Keratinocyte (primary cell): ENCODE measurements around the gene RANGRF. TPM values are rescaled to one million over a fixed set of nuclear protein-coding genes. Genes with fewer than 3 reads are reported as not detected.

ENCODE experiments used
- DNase-seq: peaks from one replicate; pipeline ENCODE4 v3.0.0-alpha.2; 2011; ENCODE audit warnings: low read depth, missing footprints, low spot score
- FAIRE-seq: peaks from 2 replicates; lab custom pipeline; 2011; peaks lifted over from hg19 to GRCh38; lab: Jason Lieb, UNC
- H2AFZ ChIP-seq: 2 replicates; pipeline ENCODE4 v1.6.0; 2012; ENCODE audit warnings: low read length, control low read depth, inconsistent platforms; ENCODE audit not compliant: control insufficient read depth
- H3K27ac ChIP-seq: 2 replicates; pipeline ENCODE4 v1.5.1; 2011; ENCODE audit warnings: low read length; ENCODE audit not compliant: control insufficient read depth, insufficient read depth
- H3K27me3 ChIP-seq: 3 replicates; pipeline ENCODE4 v1.6.0; 2011; ENCODE audit warnings: low read length; ENCODE audit not compliant: control insufficient read depth, insufficient read depth; ENCODE audit errors: extremely low read depth
- H3K36me3 ChIP-seq, 2 experiments: 2 replicates in 1 of 2; 3 replicates in 1 of 2; pipeline ENCODE4 v1.5.1; 2011; ENCODE audit warnings: low read length in 2 of 2, mild to moderate bottlenecking in 1 of 2; ENCODE audit not compliant: control insufficient read depth in 2 of 2, insufficient read depth in 2 of 2; ENCODE audit errors: extremely low read depth in 1 of 2
- H3K4me1 ChIP-seq: 3 replicates; pipeline ENCODE4 v1.5.1; 2011; ENCODE audit warnings: low read length; ENCODE audit not compliant: control insufficient read depth, insufficient read depth; ENCODE audit errors: extremely low read depth
- H3K4me2 ChIP-seq: 3 replicates; pipeline ENCODE4 v1.6.0; 2011; ENCODE audit warnings: low read depth, low read length; ENCODE audit not compliant: control insufficient read depth, insufficient read depth; ENCODE audit errors: extremely low read depth
- H3K4me3 ChIP-seq, 3 experiments: fragments of 200-600 bp in 1 of 3; sonication (generic) in 1 of 3; 2 replicates in 2 of 3; 3 replicates in 1 of 3; pipeline ENCODE4 v1.5.1; 2011 to 2016; ENCODE audit warnings: low read length in 3 of 3, mild to moderate bottlenecking in 3 of 3, control low read depth in 2 of 3, inconsistent platforms in 1 of 3, low read depth in 1 of 3, mixed read lengths in 1 of 3, mixed run types in 1 of 3, moderate library complexity in 1 of 3; ENCODE audit not compliant: control insufficient read depth in 2 of 3, insufficient read depth in 2 of 3; ENCODE audit errors: extremely low read depth in 1 of 3
- H3K79me2 ChIP-seq: 2 replicates; pipeline ENCODE4 v1.6.0; 2012; ENCODE audit warnings: low read length; ENCODE audit not compliant: control insufficient read depth, insufficient read depth
- H3K9ac ChIP-seq: 3 replicates; pipeline ENCODE4 v1.6.0; 2011; ENCODE audit warnings: low read length; ENCODE audit not compliant: control insufficient read depth, insufficient read depth; ENCODE audit errors: extremely low read depth
- H3K9me1 ChIP-seq: 3 replicates; pipeline ENCODE4 v1.6.0; 2011; ENCODE audit warnings: low read length; ENCODE audit not compliant: control insufficient read depth, insufficient read depth; ENCODE audit errors: extremely low read depth
- H3K9me3 ChIP-seq: 2 replicates; pipeline ENCODE4 v1.5.1; 2012; ENCODE audit warnings: low read depth, low read length; ENCODE audit not compliant: control insufficient read depth
- H4K20me1 ChIP-seq: 3 replicates; pipeline ENCODE4 v1.6.0; 2011; ENCODE audit warnings: low read length; ENCODE audit not compliant: control insufficient read depth, insufficient read depth; ENCODE audit errors: extremely low read depth
- CTCF ChIP-seq, 3 experiments: IDR thresholded peaks in 1 of 3; conservative IDR thresholded peaks in 1 of 3; optimal IDR thresholded peaks in 1 of 3; 2 replicates in 2 of 3; 3 replicates in 1 of 3; pipeline versions ENCODE3 to v1.5.1; 2011; ENCODE audit warnings: low read length in 3 of 3, mild to moderate bottlenecking in 3 of 3, moderate library complexity in 2 of 3, control low read depth in 1 of 3, inconsistent platforms in 1 of 3; ENCODE audit not compliant: insufficient read depth in 2 of 3; ENCODE audit errors: extremely low read depth in 1 of 3
- EZH2 ChIP-seq: IDR thresholded peaks from one replicate; pipeline ENCODE4 v1.6.1; 2012; ENCODE audit warnings: inconsistent platforms, mild to moderate bottlenecking, low read length, moderate library complexity
- dilution Hi-C: fragments of 300-500 bp; cut with MboI; formaldehyde crosslinking; loops from one replicate; pipeline ENCODE4 v1.7.0; 2020; ENCODE audit warnings: low sequenced_read_pairs; ENCODE audit not compliant: extremely low pct_ligation_motif_present
- polyA plus RNA-seq, 5 experiments: library from polyadenylated mRNA; depleted of rRNA in 3 of 5; stranded (reverse) in 3 of 5; stranded (forward) in 1 of 5; unstranded in 1 of 5; fragments of >200 nt; gene quantifications; 1 replicate in 1 of 5; 2 replicates in 3 of 5; 3 replicates in 1 of 5; pipeline versions ENCODE4 v1.2.1 to v1.2.3, GENCODE V29; 2011 to 2012; ENCODE audit warnings: missing spikeins in 2 of 5, low read depth in 1 of 5, low replicate concordance in 1 of 5

Gene RANGRF
- polyA plus RNA-seq, 1 donor (not counting 4 experiments of a cell fraction or from before 2014, with no cell fraction given) = 24.4 TPM

DNA sequence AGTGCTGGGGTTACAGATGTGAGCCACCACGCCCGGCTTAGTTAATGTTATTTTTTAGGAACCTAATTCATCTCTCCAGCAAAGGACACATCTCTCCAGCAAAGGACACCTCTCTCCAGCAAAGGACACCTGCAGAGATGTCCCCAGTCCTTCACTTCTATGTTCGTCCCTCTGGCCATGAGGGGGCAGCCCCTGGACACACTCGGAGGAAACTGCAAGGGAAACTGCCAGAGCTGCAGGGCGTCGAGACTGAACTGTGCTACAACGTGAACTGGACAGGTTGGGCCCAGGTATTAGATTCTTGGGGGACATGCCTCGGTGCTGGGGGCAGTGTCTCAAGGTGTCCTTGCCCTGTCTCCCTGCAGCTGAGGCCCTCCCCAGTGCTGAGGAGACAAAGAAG lies 34.7 kb upstream of the RANGRF start:
- no peak overlapping the region for H3K27ac ChIP-seq
- H3K36me3 ChIP-seq = peaks cover 23 to 26% of the 10 kb centered on the region in 2 experiments
- DNase-seq (no peak), FAIRE-seq (no peak)
- no peaks in the 10 kb centered on the region for H4K20me1 ChIP-seq
- peaks cover 9% of the 10 kb centered on the region for H3K4me1 ChIP-seq
- dilution Hi-C loops = no loop called here
- H3K9ac ChIP-seq = no peak overlapping the region
- TF ChIP-seq CTCF (optimal IDR thresholded peaks at IDR 0.05 in 1 of 3, IDR thresholded peaks at IDR 0.05 in 1 of 3, conservative IDR thresholded peaks at IDR 0.05 in 1 of 3; ENCODE audit: extremely low read depth in 1 of 3, insufficient read depth in 2 of 3, low read length in 3 of 3) (peak in 1 of 3 experiments; percentile 8), EZH2 (no peak)
- no peak overlapping the region for H3K4me3 ChIP-seq
- H3K27me3 ChIP-seq = no peaks in the 10 kb centered on the region
- H3K9me1 ChIP-seq = no peaks in the 10 kb centered on the region
- H3K4me2 ChIP-seq = no peak overlapping the region
- no peak overlapping the region for H2AFZ ChIP-seq
- H3K9me3 ChIP-seq = no peaks in the 10 kb centered on the region
- H3K79me2 ChIP-seq = peaks cover 34% of the 10 kb centered on the region

GRCh38 chr17:8254881-8255280 lies 33.6 kb upstream of the RANGRF start:
- dilution Hi-C loops = no loop called here

More at GRCh38 chr17:8254881-8255280, 33.6 kb upstream of the RANGRF start:
- H3K4me1 ChIP-seq = peaks cover 8% of the 10 kb centered on the region
- peaks cover 23 to 26% of the 10 kb centered on the region in 2 experiments for H3K36me3 ChIP-seq
- no peaks in the 10 kb centered on the region for H3K27me3 ChIP-seq
- H3K79me2 ChIP-seq = peaks cover 27% of the 10 kb centered on the region
- H3K27ac ChIP-seq = no peak overlapping the region
- no peak overlapping the region for H3K9ac ChIP-seq
- no peak for FAIRE-seq
- TF ChIP-seq CTCF (optimal IDR thresholded peaks at IDR 0.05 in 1 of 3, IDR thresholded peaks at IDR 0.05 in 1 of 3, conservative IDR thresholded peaks at IDR 0.05 in 1 of 3; ENCODE audit: extremely low read depth in 1 of 3, insufficient read depth in 2 of 3, low read length in 3 of 3) (no peak), EZH2 (no peak)
- H3K9me3 ChIP-seq = no peaks in the 10 kb centered on the region
- DNase-seq = no peak
- no peak overlapping the region for H3K4me3 ChIP-seq
- H3K9me1 ChIP-seq = no peaks in the 10 kb centered on the region
- H4K20me1 ChIP-seq = no peaks in the 10 kb centered on the region
- H2AFZ ChIP-seq = no peak overlapping the region
- H3K4me2 ChIP-seq = no peak overlapping the region
